Jurkat, Clone E6-1 (cell line): ENCODE data around the gene P3R3URF.

Source experiments
- DNase-seq: peaks from one replicate; pipeline ENCODE4 v3.0.0-alpha.2; 2011; ENCODE audit warnings: low read depth, low spot score
- H3K4me3 ChIP-seq: 2 replicates; pipeline ENCODE4 v1.5.1; 2011; ENCODE audit warnings: mild to moderate bottlenecking, low read length, control low read depth, moderate library complexity

The P3R3URF gene

GRCh38 chr1:46150085-46150484 is 26.2 kb downstream of the P3R3URF start:
- H3K4me3 ChIP-seq = no peak overlapping the region
- no peak for DNase-seq

DNA sequence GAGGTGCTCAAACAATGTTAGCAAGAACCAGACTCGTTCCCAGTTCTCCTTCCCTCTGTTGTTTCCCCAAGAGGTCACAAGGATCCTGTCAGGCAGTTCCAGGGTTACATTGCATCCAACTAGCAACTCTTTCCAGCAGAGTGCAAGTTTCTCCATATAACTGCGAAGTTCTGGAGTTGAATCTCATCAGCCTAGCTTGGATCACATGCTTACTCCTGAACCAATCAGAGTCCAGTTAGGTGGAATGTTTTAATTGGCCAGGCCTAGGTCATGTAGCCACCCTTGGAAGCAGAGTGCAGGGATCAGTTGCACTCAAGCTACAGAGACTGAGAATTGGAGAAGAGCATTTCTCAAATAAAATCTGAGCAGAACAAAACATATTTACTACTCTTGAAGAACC is 28.0 kb downstream of the P3R3URF start:
- no peak overlapping the region for H3K4me3 ChIP-seq
- no peak for DNase-seq

- no peak for DNase-seq
- no peak overlapping the region for H3K4me3 ChIP-seq
Measured at GRCh38 chr1:46137916-46138315, 38.4 kb downstream of the P3R3URF start.

DNA sequence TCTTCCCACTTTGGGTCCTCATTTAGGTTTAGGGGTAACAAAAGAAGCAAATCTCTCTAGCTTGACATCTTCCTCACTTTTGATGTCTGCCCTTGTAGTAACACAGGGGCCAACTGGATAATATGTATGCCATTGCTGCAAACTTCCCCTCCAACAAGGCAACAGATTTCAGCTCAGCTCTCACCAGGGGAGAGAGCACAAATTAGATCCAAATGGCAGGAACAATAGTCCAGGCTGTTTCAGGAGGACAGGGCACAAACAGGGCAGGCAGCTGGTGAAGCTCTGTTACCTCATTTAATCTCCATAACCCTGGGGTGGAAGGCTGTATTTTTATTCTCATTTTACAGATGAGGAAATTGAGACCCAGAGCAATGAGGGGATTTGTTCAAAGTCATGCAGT is 39.6 kb downstream of the P3R3URF start:
- no peak overlapping the region for H3K4me3 ChIP-seq
- DNase-seq = no peak

DNA sequence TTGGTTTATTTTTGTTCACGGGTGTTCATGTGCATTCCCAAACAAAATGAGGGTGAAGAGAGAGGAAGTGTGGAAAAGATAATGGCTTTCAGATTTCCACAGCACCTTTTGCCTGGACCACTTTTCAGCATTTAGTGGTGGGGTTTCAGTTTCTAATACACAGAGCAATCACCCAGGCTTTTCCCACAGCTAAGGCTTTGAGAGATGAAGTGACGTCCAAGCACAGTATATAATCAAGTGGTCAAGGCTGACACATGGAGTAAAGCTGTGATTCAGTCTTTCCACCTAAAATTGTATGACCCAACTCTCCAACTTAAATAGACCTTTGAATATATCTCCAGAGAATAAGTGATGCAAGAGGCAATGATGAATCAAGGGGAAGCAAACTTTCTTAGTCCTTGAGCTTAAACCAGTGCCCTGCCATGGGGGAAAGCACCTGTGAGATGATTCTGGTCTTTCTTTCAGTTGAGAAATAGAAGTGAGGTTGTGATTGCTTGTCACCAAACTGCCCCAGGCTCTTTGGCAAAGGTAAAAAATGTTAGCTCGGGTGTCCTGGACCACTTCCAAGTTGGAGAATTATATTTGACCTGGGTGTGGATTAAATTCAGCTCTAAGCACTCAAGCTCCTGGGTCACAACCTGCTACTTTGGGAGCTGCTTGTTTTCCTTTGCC is 41.5 kb downstream of the P3R3URF start:
- no peak overlapping the region for H3K4me3 ChIP-seq
- DNase-seq = no peak

DNA sequence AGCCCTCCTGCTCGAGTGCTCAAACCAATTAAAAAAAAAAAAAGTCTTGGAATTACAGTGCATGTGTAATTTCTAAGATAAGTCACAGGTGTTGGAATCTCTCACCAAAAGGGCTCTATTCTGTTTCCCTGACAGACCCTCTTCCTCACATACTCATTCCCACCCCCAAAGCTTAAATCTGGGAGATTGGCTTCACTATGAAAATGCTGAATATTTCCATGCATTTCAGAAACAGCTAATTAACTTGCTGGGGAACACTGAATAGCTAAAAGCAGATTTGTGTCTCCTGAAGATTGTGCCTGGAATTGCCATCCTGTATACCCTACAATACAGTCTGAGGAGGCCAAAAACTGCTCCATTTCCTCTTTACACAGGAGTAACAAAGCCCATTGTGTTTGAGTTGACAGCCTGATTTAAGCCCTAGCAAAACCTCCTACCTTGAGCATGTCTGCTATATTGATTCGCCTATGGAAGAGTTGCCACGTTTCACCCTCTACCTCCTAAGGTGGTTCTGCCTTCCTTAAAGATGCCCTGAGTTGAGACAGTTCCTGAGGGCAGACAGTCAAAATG is 42.4 kb downstream of the P3R3URF start:
- no peak for DNase-seq
- H3K4me3 ChIP-seq = peak overlapping the region; percentile 83

DNA sequence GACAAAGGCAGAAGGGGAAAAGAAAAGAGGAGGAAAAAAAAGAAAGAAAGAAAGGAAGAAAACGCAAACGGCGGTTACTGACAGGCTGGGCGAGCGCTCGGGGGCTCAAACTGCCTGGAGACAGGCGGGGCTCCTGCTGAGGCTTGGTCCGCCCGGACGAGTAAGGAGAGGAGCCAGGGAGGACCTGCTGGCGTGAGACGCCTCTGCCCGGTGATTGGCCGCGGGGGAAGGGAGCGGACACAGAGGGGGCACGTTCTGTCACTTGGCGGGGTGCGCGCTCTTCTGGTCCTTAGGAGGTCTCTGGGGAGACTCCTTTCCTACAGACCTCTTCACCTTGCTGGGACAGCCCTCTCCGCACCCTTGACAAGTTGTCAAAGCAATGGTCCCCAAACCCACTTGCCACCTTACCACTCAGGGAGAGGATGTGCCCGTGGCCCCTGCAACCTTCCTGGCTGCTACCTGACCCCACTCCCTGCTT is 43.1 kb downstream of the P3R3URF start:
- DNase-seq = no peak
- peak overlapping the region; percentile 83 for H3K4me3 ChIP-seq

GRCh38 chr1:46132529-46133180 is 43.6 kb downstream of the P3R3URF start, which contains the start of gene PIK3R3:
TSS of gene PIK3R3 (minus strand) at chr1:46132629. CDS start at chr1:46131952, 677 bp downstream.
- peak; percentile 99 for DNase-seq
- peak within 1 kb of the TSS; percentile 83 for H3K4me3 ChIP-seq

DNA sequence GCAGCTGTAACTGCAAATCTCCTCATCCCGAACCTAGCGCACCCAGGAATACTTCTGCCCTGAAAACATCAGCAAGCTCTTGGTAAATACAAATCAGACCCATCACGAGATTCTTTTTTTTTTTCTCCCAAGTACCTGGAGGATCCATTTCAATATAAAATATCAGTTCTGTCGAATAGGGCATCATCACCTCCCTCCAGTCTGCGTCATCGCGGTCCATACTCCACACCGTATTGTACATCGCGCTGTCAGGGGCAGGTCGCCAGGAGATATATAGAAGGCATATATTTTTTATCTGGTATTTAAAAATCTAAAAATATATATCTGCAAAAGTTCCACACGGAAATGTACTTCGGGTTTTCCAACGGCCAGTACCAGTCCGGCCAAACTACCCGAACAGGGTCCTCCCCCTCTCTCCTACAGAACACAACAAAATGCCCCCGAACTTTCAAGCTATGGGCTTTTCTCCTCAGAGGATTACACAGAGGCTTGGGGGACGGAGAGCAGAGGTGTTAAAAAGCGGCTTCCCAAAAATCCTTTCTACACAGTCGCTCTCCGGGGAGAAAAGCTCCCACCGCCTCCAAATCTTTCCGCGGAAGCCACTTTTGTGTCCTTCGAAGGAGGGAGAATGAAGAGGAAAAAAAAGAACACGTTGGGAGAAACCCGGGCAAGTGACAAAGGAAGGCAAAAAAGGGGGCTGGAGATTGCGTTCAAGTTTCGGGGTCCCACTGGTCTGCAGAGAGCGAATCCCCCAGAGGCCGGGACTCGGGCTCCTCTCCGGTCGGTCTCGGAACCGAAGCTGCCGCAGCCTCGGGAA is 44.4 kb downstream of the P3R3URF start:
- H3K4me3 ChIP-seq = peak overlapping the region; percentile 83
- DNase-seq = peak; percentile 27

DNA sequence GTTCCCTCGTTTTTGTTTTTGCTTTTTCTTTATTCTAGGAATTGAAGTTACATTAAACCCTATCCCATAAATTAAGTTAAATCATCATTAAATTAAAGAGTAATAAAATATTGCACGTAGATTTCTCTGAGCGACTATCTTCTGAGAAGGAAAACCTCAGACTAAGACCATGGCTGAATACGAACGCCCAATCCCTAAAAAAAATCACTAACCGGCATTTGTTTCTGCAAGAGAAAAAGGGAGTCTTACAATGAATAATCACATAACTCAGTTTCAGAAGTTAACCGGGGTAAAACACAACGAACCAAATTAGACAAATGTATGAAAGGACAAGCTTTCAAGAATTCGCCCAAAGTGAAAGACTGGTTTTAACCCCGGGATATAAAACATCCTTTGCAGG is 45.2 kb downstream of the P3R3URF start:
- no peak for DNase-seq
- H3K4me3 ChIP-seq = peak overlapping the region; percentile 83

DNA sequence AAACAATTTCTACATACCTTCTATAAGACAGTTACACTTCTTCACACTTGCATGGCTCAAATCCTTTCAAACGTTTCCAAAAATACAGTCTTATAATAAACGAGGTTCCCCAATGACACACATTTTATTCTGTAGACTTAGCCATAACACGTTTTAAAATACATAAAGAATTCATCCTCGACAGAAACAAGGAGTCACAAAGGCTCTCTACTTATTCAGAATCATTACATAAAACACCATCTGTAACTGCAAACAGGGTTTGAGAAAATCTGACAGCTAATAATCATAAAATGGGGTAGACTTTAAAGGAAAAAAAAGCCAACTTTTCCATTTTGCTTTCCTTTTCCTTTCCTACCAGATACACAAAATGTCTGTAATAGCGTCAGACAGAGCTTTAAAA is 45.7 kb downstream of the P3R3URF start:
- DNase-seq = no peak
- peak overlapping the region; percentile 83 for H3K4me3 ChIP-seq

- no peak for DNase-seq
- peak overlapping the region; percentile 83 for H3K4me3 ChIP-seq
Measured at GRCh38 chr1:46130121-46130520, 46.2 kb downstream of the P3R3URF start.

GRCh38 chr1:46128344-46128743 is 47.9 kb downstream of the P3R3URF start:
- no peak overlapping the region for H3K4me3 ChIP-seq
- DNase-seq = no peak
